GM12878 (cell line): ENCODE data around the gene WDR45B. TPM values are rescaled to one million over a fixed set of nuclear protein-coding genes. Genes with fewer than 3 reads are reported as not detected.

Experiments
- ATAC-seq: fragments of 200-7000 bp; cut with Tn5 transposase; 3 replicates; pipeline ENCODE4 v1.9.1; 2020; ENCODE audit warnings: mild to moderate bottlenecking, moderate library complexity
- BruUV-seq: library from RNA; stranded (reverse); fragments of 400-500 nt; replicated peaks from 2 replicates; lab custom pipeline; 2021; lab: Mats Ljungman, UMichigan
- CTCF ChIA-PET: fragments of 300-600 bp; sonication (Branson Sonifier 250); formaldehyde crosslinking; extraction: SDS; loops from one replicate; lab custom pipeline; 2021; ENCODE audit warnings: inconsistent platforms; lab: Yijun Ruan, JAX
- POLR2A ChIA-PET: fragments of 350-600 bp; formaldehyde crosslinking; extraction: SDS; loops from one replicate; lab custom pipeline; 2021; ENCODE audit warnings: inconsistent platforms; lab: Charles Lee
- RAD21 ChIA-PET: fragments of 300-600 bp; sonication (Branson Sonifier 250); formaldehyde crosslinking; loops from one replicate; lab custom pipeline; 2023; ENCODE audit warnings: antibody characterized with exemption; ENCODE audit not compliant: unreplicated experiment; lab: Charles Lee
- SMC1A ChIA-PET: fragments of 300-600 bp; sonication (Branson Sonifier 250); formaldehyde crosslinking; loops from one replicate; lab custom pipeline; 2023; ENCODE audit not compliant: unreplicated experiment, uncharacterized antibody; lab: Charles Lee
- DNase-seq: peaks from one replicate; pipeline ENCODE4 v3.0.0-alpha.2; 2011; ENCODE audit warnings: low read depth, low spot score
- FAIRE-seq: peaks from 3 replicates; lab custom pipeline; 2011; peaks lifted over from hg19 to GRCh38; lab: Jason Lieb, UNC
- H2AFZ ChIP-seq: 2 replicates; pipeline ENCODE4 v1.6.0; 2011; ENCODE audit warnings: low read depth, low read length, control low read depth; ENCODE audit not compliant: control insufficient read depth
- H3K27ac ChIP-seq: 2 replicates; pipeline ENCODE4 v1.5.1; 2011; ENCODE audit warnings: control low read depth; ENCODE audit not compliant: control insufficient read depth, insufficient read depth
- H3K27me3 ChIP-seq, 2 experiments: replicated peaks in 1 of 2; 2 replicates each; pipeline versions ENCODE4 v1.6.0 to v1.6.1; 2011; ENCODE audit warnings: low read length in 1 of 2; ENCODE audit not compliant: control insufficient read depth in 2 of 2, insufficient read depth in 2 of 2
- H3K36me3 ChIP-seq, 2 experiments: 2 replicates each; pipeline ENCODE4 v1.5.1; 2011; ENCODE audit warnings: low read length in 1 of 2; ENCODE audit not compliant: control insufficient read depth in 2 of 2, insufficient read depth in 2 of 2
- H3K4me1 ChIP-seq: 2 replicates; pipeline ENCODE4 v1.6.1; 2011; ENCODE audit warnings: mild to moderate bottlenecking, low read length, moderate library complexity, mixed read lengths; ENCODE audit not compliant: control insufficient read depth, insufficient read depth
- H3K4me2 ChIP-seq: 2 replicates; pipeline ENCODE4 v1.6.0; 2011; ENCODE audit warnings: control low read depth; ENCODE audit not compliant: control insufficient read depth, insufficient read depth
- H3K4me3 ChIP-seq: fragments of 200-600 bp; sonication (generic); 2 replicates; pipeline ENCODE4 v1.5.1; 2016
- H3K79me2 ChIP-seq: 2 replicates; pipeline ENCODE4 v1.6.0; 2011; ENCODE audit warnings: low read length; ENCODE audit not compliant: control insufficient read depth, insufficient read depth
- H3K9ac ChIP-seq: 2 replicates; pipeline ENCODE4 v1.8.0; 2011; ENCODE audit warnings: low read length, control low read depth, mixed read lengths; ENCODE audit not compliant: control insufficient read depth, insufficient read depth
- H3K9me3 ChIP-seq: replicated peaks from 3 replicates; pipeline ENCODE4 v1.5.1; 2011; ENCODE audit warnings: mild to moderate bottlenecking, low read length; ENCODE audit not compliant: control insufficient read depth, insufficient read depth
- H4K20me1 ChIP-seq: 2 replicates; pipeline ENCODE4 v1.6.0; 2011; ENCODE audit not compliant: control insufficient read depth, insufficient read depth
- CHD2 ChIP-seq: IDR thresholded peaks from 2 replicates; pipeline ENCODE4 v1.6.1; 2011; ENCODE audit warnings: low read depth, low read length, improper control_type of control experiment, borderline replicate concordance
- CREM ChIP-seq: IDR thresholded peaks from 2 replicates; pipeline ENCODE4 v1.6.1; 2014; ENCODE audit warnings: antibody characterized with exemption, low read depth
- CTCF ChIP-seq, 3 experiments: IDR thresholded peaks in 2 of 3; conservative IDR thresholded peaks in 1 of 3; 2 replicates each; pipeline ENCODE4 v1.5.1; 2011; ENCODE audit warnings: low read depth in 3 of 3, low read length in 3 of 3, mild to moderate bottlenecking in 3 of 3, control low read depth in 2 of 3, moderate library complexity in 2 of 3, inconsistent platforms in 1 of 3, mixed read lengths in 1 of 3; ENCODE audit not compliant: control insufficient read depth in 2 of 3, insufficient read depth in 1 of 3; ENCODE audit errors: extremely low read depth in 1 of 3
- EGR1 ChIP-seq, 2 experiments: IDR thresholded peaks; 1 replicate in 1 of 2; 2 replicates in 1 of 2; pipeline ENCODE4 v1.6.1; 2011 to 2012; ENCODE audit warnings: low read depth in 2 of 2, low read length in 2 of 2, borderline replicate concordance in 1 of 2, mild to moderate bottlenecking in 1 of 2, moderate library complexity in 1 of 2
- EZH2 ChIP-seq: IDR thresholded peaks from 2 replicates; pipeline ENCODE4 v1.6.1; 2012; ENCODE audit warnings: low read depth, mild to moderate bottlenecking, control low read depth, inconsistent platforms, low read length, borderline replicate concordance; ENCODE audit not compliant: control insufficient read depth
- FOS ChIP-seq: IDR thresholded peaks from 3 replicates; pipeline ENCODE4 v1.6.1; 2011; ENCODE audit warnings: borderline replicate concordance; ENCODE audit not compliant: insufficient read length; ENCODE audit errors: extremely low read depth
- IRF5 ChIP-seq: fragments of 450-650 bp; IDR thresholded peaks from 2 replicates; pipeline ENCODE4 v1.6.1; 2017; ENCODE audit warnings: borderline replicate concordance
- KAT2A ChIP-seq: conservative IDR thresholded peaks from 2 replicates; pipeline ENCODE4 v1.6.1; 2011; ENCODE audit warnings: low read depth, low read length; ENCODE audit not compliant: control insufficient read depth
- MTA2 ChIP-seq: fragments of 450-650 bp; IDR thresholded peaks from 2 replicates; pipeline ENCODE4 v1.6.1; 2016; ENCODE audit warnings: low read depth, mild to moderate bottlenecking, moderate library complexity
- NBN ChIP-seq: fragments of 450-650 bp; IDR thresholded peaks from 2 replicates; pipeline ENCODE4 v1.6.1; 2016
- PML ChIP-seq: IDR thresholded peaks from 2 replicates; pipeline ENCODE4 v1.6.1; 2012; ENCODE audit warnings: low read length, inconsistent platforms
- POLR2A ChIP-seq: IDR thresholded peaks from 2 replicates; pipeline ENCODE4 v1.6.1; 2011; ENCODE audit warnings: low read depth, mild to moderate bottlenecking, low read length
- USF2 ChIP-seq: IDR thresholded peaks from 2 replicates; pipeline ENCODE4 v1.6.1; 2011; ENCODE audit warnings: low read depth, low read length, improper control_type of control experiment, borderline replicate concordance
- YY1 ChIP-seq: IDR thresholded peaks from 2 replicates; pipeline ENCODE4 v1.6.1; 2011; ENCODE audit warnings: low read depth, mild to moderate bottlenecking, low read length
- ZNF24 ChIP-seq: fragments of 450-650 bp; IDR thresholded peaks from 2 replicates; pipeline ENCODE4 v1.6.1; 2017; ENCODE audit warnings: antibody characterized with exemption, mild to moderate bottlenecking
- WGBS: methylation state at CpG from one replicate; pipeline ENCODE4 v1.1.6; 2016; ENCODE audit warnings: low lambda C conversion rate; ENCODE audit not compliant: insufficient replicate concordance, insufficient coverage; ENCODE audit errors: missing lambda C conversion rate; 5-methylcytosine and 5-hydroxymethylcytosine counted together
- in situ Hi-C: fragments of 300-500 bp; cut with MboI; formaldehyde crosslinking; loops from 9 replicates; pipeline ENCODE4 v1.14.3; 2018; ENCODE audit warnings: mixed read lengths
- intact Hi-C: fragments of 100-400 bp; cut with micrococcal nuclease; formaldehyde crosslinking; loops from one replicate; pipeline ENCODE4 v1.14.2; 2022; ENCODE audit not compliant: unreplicated experiment
- polyA plus RNA-seq, 11 experiments: library from polyadenylated mRNA; depleted of rRNA in 4 of 11; unstranded in 6 of 11; stranded (reverse) in 5 of 11; fragments of >200 nt; fragmentation: Nextera tagmentation in 4 of 11; fragmentation: Illumina TruSeq in 1 of 11; extraction: Ambion mirVana in 4 of 11; extraction: Trizol in 1 of 11; gene quantifications; 1 replicate in 1 of 11; 2 replicates in 10 of 11; pipeline versions ENCODE4 v1.2.1 to v1.2.3, GENCODE V29; 2011 to 2016; ENCODE audit warnings: inconsistent platforms in 2 of 11, missing spikeins in 2 of 11, low read depth in 1 of 11
- total RNA-seq, 4 experiments: library from RNA; depleted of rRNA in 3 of 4; stranded (reverse); fragments of >200 nt in 3 of 4; fragmentation: Illumina TruSeq in 1 of 4; extraction: Trizol in 1 of 4; gene quantifications; 2 replicates each; pipeline versions ENCODE4 v1.2.1 to v1.2.3, GENCODE V29; 2013 to 2021

Gene WDR45B
- total and polyA plus RNA-seq, 10 of the 15 experiments (the other 5 are each of a cell fraction or from before 2014, with no cell fraction given) = 1.0 to 73.7 (median 26.6) TPM

GRCh38 chr17:82616021-82616711 lies 32.1 kb downstream of the WDR45B start:
- Histone ChIP-seq H3K79me2 (no peaks in the 10 kb centered on the region), H3K27ac (no peak overlapping the region), H3K9me3 (no peaks in the 10 kb centered on the region), H3K9ac (no peak overlapping the region), H3K27me3 (no peaks in the 10 kb centered on the region), H2AFZ (no peak overlapping the region), H4K20me1 (no peaks in the 10 kb centered on the region), H3K4me1 (no peaks in the 10 kb centered on the region), H3K36me3 (peaks cover 9 to 17% of the 10 kb centered on the region in 2 experiments), H3K4me3 (no peak overlapping the region), H3K4me2 (no peak overlapping the region)
- in situ Hi-C loops (no loop called here), intact Hi-C loops (no loop called here)
- TF ChIP-seq FOS (no peak), CREM (no peak), USF2 (no peak), ZNF24 (no peak), CHD2 (no peak), YY1 (no peak), EGR1 (IDR thresholded peaks at IDR 0.05; ENCODE audit: borderline replicate concordance in 1 of 2, low read depth in 2 of 2, low read length in 2 of 2) (no peak), IRF5 (no peak), POLR2A (no peak), NBN (no peak), KAT2A (no peak), MTA2 (no peak), EZH2 (no peak), CTCF (IDR thresholded peaks at IDR 0.05 in 2 of 3, conservative IDR thresholded peaks at IDR 0.05 in 1 of 3; ENCODE audit: control insufficient read depth in 2 of 3, extremely low read depth in 1 of 3, insufficient read depth in 1 of 3, low read depth in 3 of 3, low read length in 3 of 3) (no peak), PML (no peak)
- RAD21 ChIA-PET = no interaction called here
- CTCF ChIA-PET = interaction anchor here (0.6 kb wide), 1 partner anchor 307 kb away, joined by 3 read pairs; no protein-coding TSS in a partner anchor
- FAIRE-seq (no peak), DNase-seq (no peak), ATAC-seq (no peak)
- no TSS peak for BruUV-seq
- 98% methylated on average over 22 of the region's 22 CpGs for WGBS
- SMC1A ChIA-PET = interaction anchor here (0.5 kb wide), 1 partner anchor 30 kb away, joined by 3 read pairs; no protein-coding TSS in a partner anchor
- POLR2A ChIA-PET = interaction anchor here (1.0 kb wide), 1 partner anchor 36 kb away, joined by 3 read pairs; no protein-coding TSS in a partner anchor
